Transverse colon (tissue), 3 donors: ENCODE results near the gene ACTR3C.

Experiments used
- CTCF ChIP-seq, 5 experiments: fragments of 200-600 bp in 3 of 5; fragments of 450-650 bp in 2 of 5; sonication (generic) in 3 of 5; IDR thresholded peaks; 1 replicate in 2 of 5; 2 replicates in 3 of 5; pipeline ENCODE4 v1.5.1; 2016 to 2017; ENCODE audit warnings: antibody characterized with exemption in 5 of 5, inconsistent platforms in 3 of 5, mild to moderate bottlenecking in 2 of 5, moderate library complexity in 1 of 5
- POLR2A ChIP-seq: fragments of 450-650 bp; IDR thresholded peaks from one replicate; pipeline ENCODE4 v1.6.1; 2016; ENCODE audit warnings: antibody characterized with exemption, mild to moderate bottlenecking, moderate library complexity

- TF ChIP-seq POLR2A = peak; percentile 51
- peak in 3 of 5 experiments; percentile 10 to 32 (median 13) for TF ChIP-seq CTCF (IDR thresholded peaks at IDR 0.05)
These were observed 49.1 kb upstream of the ACTR3C start for GRCh38 chr7:150372271-150373048.
